Parathyroid adenoma (tissue), 2 donors: Measurements from ENCODE around the gene THSD4.
A peak's percentile ranks its signal among the peaks of the same experiment; 100 is the strongest.

ENCODE experiments used
- H2AFZ ChIP-seq: fragments of 300-600 bp; sonication (generic); one replicate; pipeline ENCODE4 v1.7.0; 2017; ENCODE audit warnings: antibody characterized with exemption, mild to moderate bottlenecking
- H3K27ac ChIP-seq: fragments of 300-600 bp; sonication (generic); one replicate; pipeline ENCODE4 v1.7.0; 2017
- H3K27me3 ChIP-seq: fragments of 300-600 bp; sonication (generic); one replicate; pipeline ENCODE4 v1.7.0; 2017; ENCODE audit warnings: low read length; ENCODE audit not compliant: control insufficient read depth, insufficient read depth
- H3K36me3 ChIP-seq: fragments of 300-600 bp; sonication (generic); one replicate; pipeline ENCODE4 v1.7.0; 2017; ENCODE audit warnings: low read length; ENCODE audit not compliant: control insufficient read depth, insufficient read depth
- H3K4me1 ChIP-seq: fragments of 300-600 bp; sonication (generic); one replicate; pipeline ENCODE4 v1.7.0; 2017; ENCODE audit warnings: control low read depth
- H3K4me2 ChIP-seq: fragments of 300-600 bp; sonication (generic); one replicate; pipeline ENCODE4 v1.7.0; 2017; ENCODE audit warnings: low read length
- H3K4me3 ChIP-seq: fragments of 300-600 bp; sonication (generic); one replicate; pipeline ENCODE4 v1.7.0; 2017; ENCODE audit warnings: low read depth, low read length
- H3K79me2 ChIP-seq: fragments of 300-600 bp; sonication (generic); one replicate; pipeline ENCODE4 v1.7.0; 2017; ENCODE audit warnings: control low read depth
- H3K9ac ChIP-seq: fragments of 300-600 bp; sonication (generic); one replicate; pipeline ENCODE4 v1.7.0; 2017; ENCODE audit warnings: mild to moderate bottlenecking
- H3K9me3 ChIP-seq: fragments of 300-600 bp; sonication (generic); one replicate; pipeline ENCODE4 v1.7.0; 2017; ENCODE audit warnings: low read length; ENCODE audit not compliant: control insufficient read depth
- CTCF ChIP-seq: fragments of 300-600 bp; sonication (generic); IDR thresholded peaks from one replicate; pipeline ENCODE4 v1.7.0; 2017; ENCODE audit warnings: antibody characterized with exemption, mild to moderate bottlenecking
- donor health status: primary hyperparathyroidism.

Gene THSD4

GRCh38 chr15:71443538-71443937 is 328.3 kb downstream of the THSD4 start:
- Histone ChIP-seq H2AFZ (no peak overlapping the region), H3K4me3 (no peak overlapping the region), H3K36me3 (no peaks in the 10 kb centered on the region), H3K4me2 (no peak overlapping the region), H3K27ac (no peak overlapping the region), H3K79me2 (no peaks in the 10 kb centered on the region), H3K4me1 (no peaks in the 10 kb centered on the region), H3K9me3 (no peaks in the 10 kb centered on the region), H3K9ac (no peak overlapping the region), H3K27me3 (no peaks in the 10 kb centered on the region)
- peak; percentile 68 for TF ChIP-seq CTCF

GRCh38 chr15:71444032-71444810 is 328.9 kb downstream of the THSD4 start:
- H3K9ac ChIP-seq, result no peak overlapping the region
- H3K4me3 ChIP-seq, result no peak overlapping the region
- H3K79me2 ChIP-seq, result no peaks in the 10 kb centered on the region
- H3K27ac ChIP-seq, result no peak overlapping the region
- no peak overlapping the region for H2AFZ ChIP-seq
- H3K27me3 ChIP-seq, result no peaks in the 10 kb centered on the region
- H3K4me2 ChIP-seq, result no peak overlapping the region
- TF ChIP-seq CTCF, result no peak
- no peaks in the 10 kb centered on the region for H3K36me3 ChIP-seq
- H3K9me3 ChIP-seq, result no peaks in the 10 kb centered on the region
- no peaks in the 10 kb centered on the region for H3K4me1 ChIP-seq

GRCh38 chr15:71444866-71445590 is 329.8 kb downstream of the THSD4 start:
- no peaks in the 10 kb centered on the region for H3K36me3 ChIP-seq
- H3K79me2 ChIP-seq, result no peaks in the 10 kb centered on the region
- no peak overlapping the region for H3K27ac ChIP-seq
- no peaks in the 10 kb centered on the region for H3K4me1 ChIP-seq
- no peak overlapping the region for H3K4me2 ChIP-seq
- H3K9me3 ChIP-seq, result no peaks in the 10 kb centered on the region
- H2AFZ ChIP-seq, result no peak overlapping the region
- no peak for TF ChIP-seq CTCF
- no peaks in the 10 kb centered on the region for H3K27me3 ChIP-seq
- H3K4me3 ChIP-seq, result no peak overlapping the region
- H3K9ac ChIP-seq, result no peak overlapping the region

- Histone ChIP-seq H2AFZ (no peak overlapping the region), H3K9ac (no peak overlapping the region), H3K4me3 (no peak overlapping the region), H3K79me2 (no peaks in the 10 kb centered on the region), H3K27ac (no peak overlapping the region), H3K4me1 (no peaks in the 10 kb centered on the region), H3K27me3 (no peaks in the 10 kb centered on the region), H3K4me2 (no peak overlapping the region), H3K9me3 (no peaks in the 10 kb centered on the region), H3K36me3 (no peaks in the 10 kb centered on the region)
- TF ChIP-seq CTCF, result no peak
These were observed 332.3 kb downstream of the THSD4 start for GRCh38 chr15:71447328-71448250.
